BE2C (cell line): Measurements from ENCODE around the gene PPP2R1B.
A peak's percentile ranks its signal among the peaks of the same experiment; 100 is the strongest.

Experiments
- DNase-seq: peaks from one replicate; pipeline ENCODE4 v3.0.0-alpha.2; 2020
- H3K27me3 ChIP-seq: fragments of 250-450 bp; sonication (Bioruptor Pico); 2 replicates; pipeline ENCODE4 v1.5.1; 2020; ENCODE audit warnings: mild to moderate bottlenecking
- H3K36me3 ChIP-seq: fragments of 250-450 bp; sonication (Bioruptor Pico); 2 replicates; pipeline ENCODE4 v1.5.1; 2020; ENCODE audit warnings: mild to moderate bottlenecking
- H3K4me1 ChIP-seq: fragments of 250-450 bp; sonication (Bioruptor Pico); 2 replicates; pipeline ENCODE4 v1.5.1; 2020
- H3K4me3 ChIP-seq: 2 replicates; pipeline ENCODE4 v1.5.1; 2011; ENCODE audit warnings: low read depth, low read length
- H3K9me3 ChIP-seq: fragments of 250-450 bp; sonication (Bioruptor Pico); 2 replicates; pipeline ENCODE4 v1.5.1; 2020
- TF ChIP-seq, protein P1 (sequence below): IDR thresholded peaks from 2 replicates; pipeline ENCODE4 v1.5.1; 2012; ENCODE audit warnings: mild to moderate bottlenecking, low read depth, low read length

Gene PPP2R1B

DNA sequence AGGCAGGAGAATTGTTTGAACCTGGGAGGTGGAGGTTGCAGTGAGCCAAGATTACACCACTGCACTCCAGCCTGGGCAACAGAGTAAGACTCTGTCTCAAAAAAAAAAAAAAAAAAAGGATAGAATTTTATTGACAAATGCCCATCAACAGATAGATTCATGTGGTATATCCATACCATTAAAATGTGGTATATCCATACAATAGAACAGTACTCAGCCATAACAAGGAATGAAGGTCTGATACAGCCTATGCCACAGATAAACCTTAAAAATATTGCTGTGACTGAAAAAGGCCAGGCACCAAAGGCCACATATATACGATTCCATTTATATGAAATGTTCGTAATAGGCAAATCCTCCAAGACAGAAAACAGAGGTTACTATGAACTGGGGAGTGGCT lies 45.3 kb upstream of the PPP2R1B start:
- Histone ChIP-seq H3K36me3 (peaks cover 4% of the 10 kb centered on the region; the same call in 1 of the 2 replicates), H3K4me1 (no peaks in the 10 kb centered on the region), H3K4me3 (no peak overlapping the region), H3K9me3 (no peaks in the 10 kb centered on the region), H3K27me3 (no peaks in the 10 kb centered on the region)
- no peak for DNase-seq
- TF ChIP-seq, protein P1, sequence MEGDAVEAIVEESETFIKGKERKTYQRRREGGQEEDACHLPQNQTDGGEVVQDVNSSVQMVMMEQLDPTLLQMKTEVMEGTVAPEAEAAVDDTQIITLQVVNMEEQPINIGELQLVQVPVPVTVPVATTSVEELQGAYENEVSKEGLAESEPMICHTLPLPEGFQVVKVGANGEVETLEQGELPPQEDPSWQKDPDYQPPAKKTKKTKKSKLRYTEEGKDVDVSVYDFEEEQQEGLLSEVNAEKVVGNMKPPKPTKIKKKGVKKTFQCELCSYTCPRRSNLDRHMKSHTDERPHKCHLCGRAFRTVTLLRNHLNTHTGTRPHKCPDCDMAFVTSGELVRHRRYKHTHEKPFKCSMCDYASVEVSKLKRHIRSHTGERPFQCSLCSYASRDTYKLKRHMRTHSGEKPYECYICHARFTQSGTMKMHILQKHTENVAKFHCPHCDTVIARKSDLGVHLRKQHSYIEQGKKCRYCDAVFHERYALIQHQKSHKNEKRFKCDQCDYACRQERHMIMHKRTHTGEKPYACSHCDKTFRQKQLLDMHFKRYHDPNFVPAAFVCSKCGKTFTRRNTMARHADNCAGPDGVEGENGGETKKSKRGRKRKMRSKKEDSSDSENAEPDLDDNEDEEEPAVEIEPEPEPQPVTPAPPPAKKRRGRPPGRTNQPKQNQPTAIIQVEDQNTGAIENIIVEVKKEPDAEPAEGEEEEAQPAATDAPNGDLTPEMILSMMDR, result no peak

DNA sequence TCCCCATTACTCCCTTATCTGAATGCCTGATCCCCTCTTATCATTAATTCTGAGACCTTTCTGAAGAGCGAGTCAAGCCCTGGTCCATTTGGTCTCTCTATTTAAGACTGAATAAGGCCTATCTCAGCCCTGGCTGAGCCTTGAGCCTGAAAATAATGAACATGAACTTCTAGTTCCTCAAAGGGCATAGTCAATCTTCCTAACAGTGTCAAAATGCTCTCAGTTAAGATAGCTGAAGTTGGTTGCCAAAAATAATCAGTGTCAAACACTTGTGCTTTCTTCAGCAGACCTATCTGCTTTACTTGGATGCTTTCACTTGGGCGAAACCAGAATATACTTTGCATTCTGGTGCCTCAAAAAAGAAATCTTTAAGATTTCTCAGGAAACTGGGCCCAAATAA lies 42.6 kb upstream of the PPP2R1B start:
- H3K4me1 ChIP-seq, result no peaks in the 10 kb centered on the region
- no peaks in the 10 kb centered on the region for H3K9me3 ChIP-seq
- DNase-seq, result no peak
- H3K27me3 ChIP-seq, result no peaks in the 10 kb centered on the region
- TF ChIP-seq, protein P1, result no peak
- H3K4me3 ChIP-seq, result no peak overlapping the region
- H3K36me3 ChIP-seq, result peaks cover 2% of the 10 kb centered on the region; the same call in 1 of the 2 replicates

- TF ChIP-seq, protein P1, result no peak
- no peak for DNase-seq
- no peaks in the 10 kb centered on the region; the same call in 1 of the 2 replicates for H3K36me3 ChIP-seq
- no peaks in the 10 kb centered on the region for H3K27me3 ChIP-seq
- H3K9me3 ChIP-seq, result no peaks in the 10 kb centered on the region
- H3K4me3 ChIP-seq, result no peak overlapping the region
- no peaks in the 10 kb centered on the region for H3K4me1 ChIP-seq
Measured at GRCh38 chr11:111808063-111808588, 41.9 kb upstream of the PPP2R1B start.

GRCh38 chr11:111807076-111807475 lies 40.9 kb upstream of the PPP2R1B start:
- TF ChIP-seq, protein P1, result no peak
- DNase-seq, result no peak
- H3K27me3 ChIP-seq, result no peaks in the 10 kb centered on the region

GRCh38 chr11:111801135-111801534 lies 34.9 kb upstream of the PPP2R1B start:
- Histone ChIP-seq H3K27me3 (no peaks in the 10 kb centered on the region), H3K4me3 (no peak overlapping the region), H3K36me3 (no peaks in the 10 kb centered on the region), H3K4me1 (peaks cover 19% of the 10 kb centered on the region), H3K9me3 (no peaks in the 10 kb centered on the region)
- TF ChIP-seq, protein P1, result no peak
- no peak for DNase-seq

More at GRCh38 chr11:111807076-111807475, 40.9 kb upstream of the PPP2R1B start:
- Histone ChIP-seq H3K4me1 (no peaks in the 10 kb centered on the region), H3K4me3 (no peak overlapping the region), H3K9me3 (no peaks in the 10 kb centered on the region), H3K36me3 (no peaks in the 10 kb centered on the region; the same call in 1 of the 2 replicates)

DNA sequence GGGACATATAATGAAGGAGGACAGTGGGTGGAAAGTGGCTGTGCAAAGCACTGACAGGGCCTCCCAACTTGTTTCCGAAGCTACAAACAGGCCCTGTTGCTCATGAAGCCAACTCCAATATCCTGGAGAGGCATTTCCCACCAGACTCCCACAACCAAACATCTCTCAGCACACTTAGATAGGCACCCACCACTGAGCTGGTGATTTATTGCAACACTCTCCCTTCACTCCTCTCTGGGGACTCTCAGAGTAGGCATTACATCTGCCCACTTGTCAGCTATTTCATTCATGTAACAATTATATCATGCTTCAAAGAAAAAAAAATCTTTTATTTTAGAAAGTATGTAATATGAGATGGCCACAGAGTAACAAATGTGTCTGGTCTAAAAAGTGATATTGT lies 32.1 kb upstream of the PPP2R1B start:
- TF ChIP-seq, protein P1, result no peak
- peaks cover 20% of the 10 kb centered on the region for H3K4me1 ChIP-seq
- no peaks in the 10 kb centered on the region for H3K9me3 ChIP-seq
- no peak overlapping the region for H3K4me3 ChIP-seq
- no peaks in the 10 kb centered on the region for H3K27me3 ChIP-seq
- DNase-seq, result peak; percentile 32
- H3K36me3 ChIP-seq, result no peaks in the 10 kb centered on the region
